ENCODE results near the gene NEMF.
A peak's percentile ranks its signal among the peaks of the same experiment; 100 is the strongest.
"Not testable (repeated sequence)": the region's sequence is repeated elsewhere in the genome, so short reads cannot be mapped to it uniquely, and the experiment has no call there.

NEMF gene

DNA sequence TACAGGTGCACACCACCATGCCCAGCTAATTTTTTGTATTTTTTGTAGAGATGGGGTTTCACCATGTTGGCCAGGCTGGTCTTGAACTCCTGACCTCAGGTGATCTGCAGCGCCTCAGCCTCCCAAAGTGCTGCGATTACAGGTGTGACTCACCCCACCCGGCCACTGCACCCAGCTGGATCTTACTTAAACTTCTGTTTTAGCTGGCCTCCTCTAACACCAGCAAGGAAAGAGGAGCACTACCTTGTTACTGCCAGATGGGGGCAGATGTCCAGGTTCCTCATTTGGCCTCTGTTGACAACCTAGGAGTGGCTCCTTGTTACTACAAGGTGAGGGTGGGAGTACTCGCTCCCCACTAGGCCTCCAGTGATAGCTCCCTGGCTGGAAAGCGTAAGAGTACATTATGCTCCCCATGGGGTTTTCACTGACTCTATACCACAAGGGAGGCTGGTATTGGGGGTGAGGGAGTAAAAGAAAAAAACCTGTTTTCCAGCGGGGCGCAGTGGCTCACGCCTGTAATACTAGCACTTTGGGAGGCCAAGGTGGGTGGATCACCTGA, 27.1 kb upstream of the NEMF start:
- DNase-seq (ENCODE audit: low read depth) = no peak

DNA sequence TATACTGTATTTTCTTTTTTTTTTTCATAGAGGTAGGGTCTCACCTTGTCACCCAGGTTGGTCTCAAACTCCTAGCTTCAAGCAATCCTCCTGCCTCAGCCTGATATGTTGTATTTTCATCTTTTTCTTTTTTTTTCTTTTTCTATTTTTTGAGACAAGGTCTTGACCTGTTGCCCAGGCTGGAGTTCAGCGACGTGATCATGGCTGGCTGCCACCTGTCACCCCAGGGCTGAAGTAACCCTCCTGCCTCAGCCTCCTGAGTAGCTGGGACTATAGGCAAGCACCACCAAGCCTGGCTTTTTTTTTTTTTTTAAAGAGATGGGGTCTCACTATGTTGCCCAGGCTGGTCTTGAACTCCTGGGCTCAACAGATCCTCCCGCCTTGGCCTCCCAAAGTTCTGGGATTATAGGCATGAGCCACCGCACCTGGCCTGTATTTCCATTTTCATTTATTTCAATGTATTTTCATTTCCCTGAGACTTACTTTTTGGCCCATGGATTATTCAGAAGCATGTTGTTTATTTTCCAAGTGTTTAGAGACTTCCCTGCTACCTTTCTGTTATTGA, 24.1 kb upstream of the NEMF start:
- DNase-seq (ENCODE audit: low read depth) = no peak

DNA sequence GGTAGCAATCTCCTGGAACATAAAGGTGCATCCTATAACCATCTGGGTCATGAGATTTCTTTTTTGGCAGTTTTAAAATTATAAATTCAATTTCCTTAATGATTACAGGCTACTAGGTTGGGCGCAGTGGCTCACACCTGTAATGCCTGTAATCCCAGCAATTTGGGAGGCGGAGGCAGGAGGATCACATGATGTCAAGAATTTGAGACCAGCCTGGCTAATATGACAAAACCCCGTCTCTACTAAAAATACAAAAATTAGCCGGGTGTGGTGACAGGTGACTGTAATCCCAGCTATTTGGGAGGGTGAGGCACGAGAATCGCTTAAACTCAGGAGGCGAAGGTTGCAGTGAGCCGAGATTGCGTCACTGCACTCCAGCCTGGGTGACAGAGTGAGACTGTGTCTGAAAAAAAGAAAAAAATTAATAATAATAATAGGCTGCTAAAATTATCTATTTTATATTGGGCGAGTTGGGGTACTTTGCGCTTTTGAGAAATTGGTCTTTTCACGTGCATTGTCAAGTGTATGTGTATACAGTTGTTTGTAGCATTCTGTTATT, 23.1 kb upstream of the NEMF start:
- no peak for DNase-seq (ENCODE audit: low read depth)

DNA sequence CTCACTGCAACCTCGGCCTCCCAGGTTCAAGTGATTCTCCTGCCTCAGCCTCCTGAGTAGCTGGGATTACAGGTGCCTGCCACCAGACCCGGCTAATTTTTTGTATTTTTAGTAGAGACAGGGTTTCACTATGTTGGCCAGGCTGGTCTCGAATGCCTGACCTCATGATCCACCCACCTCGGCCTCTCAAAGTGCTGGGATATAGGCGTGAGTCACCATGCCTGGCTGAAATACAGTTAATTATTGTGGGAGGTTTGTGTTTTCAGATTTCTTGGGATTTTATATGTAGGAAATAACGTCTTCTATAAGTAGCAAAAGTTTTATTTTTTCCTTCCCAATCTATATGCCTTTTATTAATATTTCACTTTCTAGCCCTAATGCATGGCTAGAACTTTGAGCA, 21.0 kb upstream of the NEMF start:
- DNase-seq (ENCODE audit: low read depth) = not testable (repeated sequence)

DNA sequence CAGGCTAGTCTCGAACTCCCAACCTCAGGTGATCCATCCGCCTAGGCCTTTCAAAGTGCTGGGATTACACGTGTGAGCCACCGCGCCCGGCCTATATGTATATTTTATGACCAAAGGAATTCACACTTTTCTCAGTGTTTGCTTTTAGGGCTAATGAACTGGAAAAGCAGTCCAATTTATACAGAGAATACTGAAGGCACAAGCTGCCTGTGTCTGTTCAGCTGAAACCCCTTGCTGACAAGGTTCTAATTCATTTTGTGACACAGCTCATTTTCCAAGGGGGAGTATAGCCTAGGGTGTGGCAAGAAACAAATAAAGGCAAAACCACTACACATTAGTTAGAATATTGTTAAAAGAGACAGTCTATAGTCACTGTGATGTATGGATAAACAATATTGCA, 18.3 kb upstream of the NEMF start:
- DNase-seq (ENCODE audit: low read depth) = no peak

DNA sequence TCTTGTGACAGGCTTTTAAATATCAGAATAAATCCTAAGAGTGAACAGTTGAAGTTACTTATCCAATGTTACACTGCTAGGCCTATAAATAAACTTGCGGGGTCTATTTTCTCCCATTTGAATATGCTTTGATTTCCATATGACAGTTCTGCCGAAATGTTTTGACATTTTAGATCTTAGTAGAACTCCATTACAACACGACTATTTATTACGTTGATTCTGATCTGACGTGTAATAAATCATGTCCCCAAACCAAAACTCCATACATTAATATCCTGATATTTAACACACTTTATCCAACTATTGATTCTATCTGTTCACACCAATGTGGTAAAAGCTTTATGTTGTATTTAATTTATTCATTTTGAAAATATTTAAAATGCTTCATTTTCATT, 16.1 kb upstream of the NEMF start:
- no peak for DNase-seq (ENCODE audit: low read depth)

DNA sequence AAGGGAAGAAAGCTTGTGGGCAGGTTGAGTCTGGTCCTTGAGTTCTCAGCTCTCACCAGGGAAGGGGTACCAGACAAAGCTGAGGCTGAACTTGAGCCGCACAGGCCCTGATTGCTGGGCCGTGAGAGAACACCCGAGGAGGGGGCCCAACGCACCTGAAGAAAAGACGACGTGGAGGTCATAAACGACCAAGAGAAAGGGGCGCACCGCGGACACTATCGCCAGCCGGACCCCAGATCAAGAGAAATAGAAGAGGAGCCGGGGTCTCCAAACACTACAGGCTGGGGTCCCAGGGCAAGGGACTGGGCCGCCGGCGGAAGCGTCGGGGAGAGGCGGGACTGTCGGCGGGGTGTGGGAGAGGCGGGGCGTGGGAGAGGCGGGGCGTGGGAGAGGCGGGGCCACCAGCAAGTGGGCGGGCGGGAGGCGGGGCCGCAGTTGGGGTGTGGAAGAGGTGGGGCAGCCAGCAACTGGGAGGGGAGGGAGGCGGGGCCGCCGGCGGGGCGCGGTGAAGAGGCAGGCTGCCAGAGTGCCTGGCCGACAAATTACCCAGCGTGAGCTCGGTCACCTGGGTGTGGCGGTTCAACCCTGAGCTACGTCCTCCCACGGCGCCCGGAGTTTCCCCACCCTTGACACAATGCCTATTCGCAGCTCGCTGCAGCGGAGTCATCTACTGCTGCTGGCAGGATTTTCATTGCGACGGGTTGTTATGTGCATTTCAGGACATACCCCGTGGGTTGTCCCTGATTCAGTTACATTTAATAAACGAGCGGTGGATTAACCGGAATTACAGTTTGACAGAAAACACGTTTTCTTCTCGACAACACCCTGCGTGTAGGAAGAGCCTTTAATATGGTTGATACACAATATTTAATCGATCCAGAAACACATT, 15.5 kb upstream of the NEMF start:
- peak; percentile 96 for DNase-seq (ENCODE audit: low read depth)

DNA sequence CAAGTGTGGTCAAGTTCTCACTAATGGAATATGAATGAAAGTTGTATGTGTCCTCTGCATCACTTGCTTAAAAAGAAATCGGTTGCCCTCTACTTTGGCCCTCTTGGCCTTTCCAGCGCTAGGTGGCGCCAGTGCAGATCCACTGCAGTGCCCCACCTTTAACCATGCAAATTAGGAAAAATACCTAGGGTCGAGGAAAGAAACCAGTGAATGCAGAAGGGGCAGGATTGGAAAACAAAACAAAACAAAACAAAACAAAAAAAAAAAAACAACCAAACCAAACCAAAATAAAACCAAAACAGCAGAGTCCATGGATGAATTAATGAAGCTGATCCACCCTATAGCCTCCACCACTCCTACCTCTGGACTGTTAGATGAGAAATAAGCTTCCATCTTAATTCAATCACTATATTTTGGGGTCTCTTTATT, 12.9 kb upstream of the NEMF start:
- DNase-seq (ENCODE audit: low read depth) = peak; percentile 57

DNA sequence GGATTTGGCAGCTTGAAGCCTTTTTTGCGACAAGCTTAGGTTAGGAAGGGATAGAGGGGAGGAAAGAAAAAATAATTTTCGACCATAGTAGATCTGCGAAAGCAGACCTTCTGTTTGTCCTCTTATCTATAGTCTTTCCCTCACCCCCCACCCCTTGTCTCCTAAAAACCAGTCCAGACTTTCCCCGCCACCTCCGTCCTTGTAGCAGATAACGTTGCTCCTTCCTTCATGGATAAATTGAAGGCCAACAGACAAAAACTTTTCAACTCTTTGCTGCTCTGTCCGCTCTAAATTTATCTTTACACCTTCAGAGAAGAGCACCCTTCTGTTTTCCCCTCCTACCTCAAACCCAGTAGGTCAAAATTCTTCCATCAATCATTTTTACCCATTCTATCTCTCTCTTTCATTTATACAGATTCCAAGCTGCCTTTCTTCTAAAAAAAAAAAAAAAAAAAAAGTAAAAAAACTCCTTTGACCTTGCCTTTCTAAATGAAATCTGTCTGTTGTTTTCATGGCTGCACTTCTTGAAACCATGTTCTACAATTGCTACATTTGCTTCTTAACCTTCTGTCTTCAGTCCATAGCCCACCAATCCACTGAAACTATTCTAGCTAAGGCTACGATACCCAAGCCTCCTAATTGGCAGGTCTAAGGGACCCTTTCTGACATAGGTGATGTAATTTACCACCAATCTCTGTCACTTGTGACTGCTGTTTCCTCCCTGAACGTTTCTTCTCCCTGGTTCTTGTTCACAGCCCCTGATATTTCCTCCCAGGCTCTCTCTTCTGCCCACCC, 11.1 kb upstream of the NEMF start:
- no peak for DNase-seq (ENCODE audit: low read depth)

DNA sequence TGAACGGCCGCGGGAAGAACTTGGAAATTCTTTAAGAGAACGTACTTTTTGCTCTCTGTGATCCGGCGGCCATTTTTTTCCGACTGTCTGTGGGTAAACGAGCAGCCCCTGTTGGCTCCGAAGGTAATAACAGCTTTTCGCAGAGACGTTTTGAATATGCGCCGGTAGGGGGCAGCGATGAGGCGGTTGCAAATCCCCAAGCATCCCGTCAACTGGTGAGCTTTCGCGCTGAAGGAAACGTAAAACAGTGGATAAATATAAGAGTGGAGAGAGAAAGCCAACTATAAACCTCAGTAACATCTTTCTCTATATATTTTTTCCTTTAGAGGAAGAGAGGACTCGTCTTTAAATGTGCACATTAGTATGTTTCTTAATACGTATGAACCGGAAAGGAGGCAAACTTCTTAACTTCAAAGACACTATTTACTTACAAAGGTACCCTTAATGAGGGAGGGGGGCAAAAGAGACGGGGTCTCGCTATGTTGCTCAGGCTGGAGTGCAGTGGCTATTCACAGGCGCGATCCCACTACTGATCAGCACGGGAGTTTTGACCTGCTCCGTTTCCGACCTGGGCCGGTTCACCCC, 9.6 kb upstream of the NEMF start:
- DNase-seq (ENCODE audit: low read depth) = peak; percentile 70

DNA sequence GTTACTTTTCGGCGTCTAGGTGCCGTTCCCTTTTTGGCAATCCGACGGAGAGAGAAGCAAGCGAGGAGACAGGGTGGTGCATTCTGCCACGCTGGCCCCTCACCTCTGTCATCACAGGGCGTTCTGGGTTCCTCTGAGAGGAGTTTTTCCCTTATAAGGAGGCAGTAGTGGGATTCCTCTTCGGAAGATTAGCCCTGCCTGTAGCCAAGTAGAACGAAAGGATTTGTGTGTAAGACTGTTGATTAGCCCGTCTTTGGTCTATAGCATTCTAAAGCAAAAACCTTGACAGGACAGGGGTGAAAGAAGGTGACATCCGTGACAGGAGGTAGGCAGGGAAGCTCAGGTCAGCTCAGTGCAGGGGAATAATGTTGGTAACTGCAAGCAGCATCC, 9.1 kb upstream of the NEMF start:
- peak; percentile 44 for DNase-seq (ENCODE audit: low read depth)

DNA sequence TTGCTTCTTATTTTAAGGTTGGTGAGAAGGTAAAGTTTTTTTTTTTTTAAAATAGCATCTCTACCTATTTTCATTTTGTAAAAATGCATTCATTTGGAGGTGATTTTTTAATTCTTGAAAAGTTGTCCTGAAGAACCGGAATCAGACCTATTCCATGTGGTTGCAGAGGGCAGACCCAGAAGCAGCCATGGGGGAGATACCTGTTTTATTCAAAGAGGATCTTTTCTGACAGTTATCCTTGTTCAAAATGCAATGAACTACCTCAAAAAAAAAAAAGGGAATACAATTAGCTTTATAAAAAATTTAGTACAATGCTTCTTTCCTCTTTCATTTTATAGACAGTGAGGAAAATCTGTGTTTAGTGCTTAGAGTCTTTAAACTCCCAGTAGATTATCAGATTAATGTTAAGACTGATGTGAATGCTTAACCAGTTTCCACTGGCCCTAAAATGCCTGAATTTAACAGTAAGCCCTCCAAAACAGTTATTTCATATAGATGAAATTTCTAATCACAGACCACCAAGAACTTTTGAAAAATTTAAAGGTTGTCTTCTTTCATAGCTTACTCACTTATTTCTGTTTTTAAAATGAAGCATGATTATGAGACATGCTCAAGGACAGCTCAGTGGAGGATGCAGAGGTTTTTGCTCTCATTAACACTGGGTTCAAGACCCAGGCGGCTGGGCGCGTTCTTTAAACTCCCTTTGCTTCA, 8.6 kb upstream of the NEMF start:
- DNase-seq (ENCODE audit: low read depth) = no peak

DNA sequence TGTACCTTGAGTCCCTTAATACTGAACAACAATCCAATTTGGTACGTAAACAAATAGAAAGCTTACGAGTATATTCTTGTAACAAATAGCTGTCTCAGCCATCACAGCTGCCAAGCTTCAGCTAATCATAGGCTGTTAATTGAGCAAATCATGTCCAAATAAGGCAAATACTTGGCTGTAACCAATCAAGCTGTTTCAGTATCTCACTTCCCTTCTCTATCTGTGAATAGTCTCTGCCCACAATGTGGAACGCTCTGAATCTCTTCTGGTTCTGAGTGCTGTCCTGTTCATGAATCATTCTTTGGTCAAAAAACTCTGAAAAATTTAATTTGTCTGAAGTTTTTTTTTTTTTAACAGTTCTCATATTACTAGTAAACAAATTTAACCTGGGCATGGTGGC, 5.8 kb upstream of the NEMF start:
- no peak for DNase-seq (ENCODE audit: low read depth)

DNA sequence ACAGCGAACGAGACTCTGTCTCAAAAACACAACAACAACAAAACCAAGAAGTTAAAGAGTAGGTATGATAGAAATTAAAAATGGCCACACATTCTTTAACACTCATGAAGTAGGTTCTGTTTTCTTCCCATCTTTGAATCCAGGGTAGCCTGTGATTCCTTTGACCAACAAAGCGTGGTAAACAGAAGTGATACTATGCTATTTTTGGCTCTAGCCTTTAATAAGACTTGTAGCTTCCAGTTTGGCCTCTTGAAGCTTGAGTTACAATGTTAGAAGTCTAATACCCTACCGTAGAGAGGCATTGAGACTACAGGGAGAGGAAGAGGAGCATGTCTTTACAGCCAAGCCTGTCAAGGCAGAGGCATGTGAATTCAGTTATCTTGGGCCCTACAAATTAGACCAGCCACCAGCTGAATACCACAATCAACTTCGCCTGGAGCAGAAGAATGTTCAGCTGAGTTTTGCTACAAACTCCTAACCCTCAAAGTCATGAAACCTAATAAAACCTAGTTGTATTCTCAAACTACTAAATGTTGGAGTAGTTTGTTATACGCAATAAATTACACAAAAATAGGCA, 4.9 kb upstream of the NEMF start:
- no peak for DNase-seq (ENCODE audit: low read depth)

DNA sequence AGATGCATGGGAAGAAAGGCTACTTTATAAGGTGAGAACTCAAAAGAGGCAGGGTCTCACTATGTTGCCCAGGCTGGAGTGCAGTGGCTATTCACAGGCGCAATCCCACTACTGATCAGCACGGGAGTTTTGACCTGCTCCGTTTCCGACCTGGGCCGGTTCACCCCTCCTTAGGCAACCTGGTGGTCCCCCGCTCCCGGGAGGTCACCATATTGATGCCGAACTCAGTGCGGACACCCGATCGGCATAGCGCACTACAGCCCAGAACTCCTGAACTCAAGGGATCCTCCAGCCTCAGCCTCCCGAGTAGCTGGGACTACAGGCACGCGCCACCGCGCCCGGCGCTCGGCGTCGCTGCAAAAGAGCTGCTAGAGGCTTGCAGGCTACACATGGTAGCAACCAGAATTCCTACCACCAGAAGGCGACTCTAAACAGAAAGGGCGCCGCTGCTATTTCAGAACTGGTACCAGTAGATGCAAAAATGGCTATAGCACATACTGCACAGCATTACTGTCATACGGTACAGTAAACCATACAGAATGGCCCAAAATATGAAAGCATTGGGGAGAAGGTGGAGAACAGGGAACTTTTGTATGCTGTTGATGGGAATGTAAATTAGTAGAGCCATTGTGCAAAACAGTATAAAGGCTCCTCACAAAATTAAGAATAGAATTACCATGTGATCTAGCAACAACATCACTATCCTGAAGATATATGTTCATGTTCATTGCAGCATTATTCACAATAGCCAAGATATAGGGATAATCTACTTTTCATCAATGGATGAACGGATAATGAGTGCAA, 1.2 kb upstream of the NEMF start:
- DNase-seq (ENCODE audit: low read depth) = peak; percentile 22

DNA sequence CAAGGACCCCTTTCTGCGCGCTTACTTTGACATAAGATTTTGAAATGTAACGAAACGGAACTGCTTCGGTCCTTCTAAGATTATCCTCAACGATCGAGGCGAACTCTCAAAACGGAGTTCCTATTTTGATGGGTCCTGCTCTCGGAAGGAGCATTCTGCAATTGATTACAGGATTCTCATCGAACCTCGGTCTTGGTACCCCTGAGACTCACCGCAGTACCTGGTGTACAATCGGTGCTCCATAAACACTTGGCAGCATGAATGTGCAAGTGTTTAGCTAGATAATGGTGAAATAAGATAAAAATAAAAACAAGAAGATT, 530 bp upstream of the NEMF start:
- DNase-seq (ENCODE audit: low read depth) = no peak

DNA sequence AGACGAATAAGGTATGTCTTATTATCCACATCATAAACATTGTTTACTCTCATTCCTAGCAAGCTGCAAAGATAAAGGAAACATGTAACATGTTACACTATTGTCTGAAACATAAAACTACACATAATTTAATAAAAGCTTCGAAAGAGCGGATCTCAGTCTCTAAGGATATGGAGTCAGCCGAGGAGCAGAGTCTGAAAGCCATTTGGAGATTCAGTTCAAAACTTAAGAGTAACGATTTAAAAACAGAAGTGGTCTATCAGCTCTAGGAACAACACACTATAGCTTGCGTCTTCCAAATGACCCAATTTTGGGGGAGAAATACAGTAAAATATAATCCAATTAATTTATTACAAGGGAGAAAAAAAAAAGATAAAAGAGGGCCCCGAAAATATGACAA, 775 bp downstream of the NEMF start:
- DNase-seq (ENCODE audit: low read depth) = no peak

DNA sequence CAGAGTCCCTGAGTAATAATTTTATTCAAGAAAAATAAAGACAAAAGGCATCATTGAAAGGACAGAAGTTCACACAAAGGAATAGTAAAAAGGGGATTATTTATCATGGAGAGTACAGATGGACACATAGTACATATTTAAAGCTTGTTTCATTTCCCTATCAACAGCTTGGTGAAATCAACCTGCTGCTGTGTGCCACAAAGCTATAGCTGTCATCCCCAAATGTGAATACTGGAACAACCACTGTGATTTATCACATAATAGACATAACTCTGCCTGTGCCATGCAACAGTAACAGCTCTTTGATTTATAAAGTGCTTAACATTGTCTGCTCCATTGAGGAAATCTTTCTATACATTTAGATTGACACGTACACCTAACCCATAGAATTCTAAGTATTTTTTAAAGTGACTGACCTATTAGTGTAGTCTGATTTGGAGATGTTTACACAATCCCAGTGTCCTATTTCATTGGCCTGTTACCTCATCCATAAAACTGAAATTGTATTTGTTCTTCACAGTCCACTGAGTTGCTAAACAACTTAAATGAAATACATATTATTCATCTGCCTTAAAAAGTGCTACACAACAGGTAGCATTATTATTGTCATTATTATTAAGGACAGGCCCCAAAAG, 3.3 kb downstream of the NEMF start:
- DNase-seq (ENCODE audit: low read depth) = no peak

DNA sequence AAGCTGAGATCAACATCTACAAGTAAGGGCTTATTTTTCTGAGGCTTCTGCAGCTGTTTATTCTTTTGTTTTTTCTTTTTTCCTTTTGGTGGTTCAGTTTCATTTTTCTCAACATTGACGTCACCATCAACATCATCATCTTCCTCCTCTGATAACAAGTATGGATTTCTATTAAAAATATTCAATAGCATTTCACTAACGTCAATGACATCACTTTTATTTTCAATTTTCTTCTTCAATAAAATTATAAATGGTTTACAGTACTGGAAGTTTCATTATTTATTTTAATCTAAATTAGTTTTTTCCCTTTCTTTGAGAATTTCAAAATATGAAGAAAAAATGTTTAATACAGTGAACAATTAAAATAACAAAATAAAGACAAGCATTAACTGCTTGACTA, 23.9 kb downstream of the NEMF start:
- DNase-seq (ENCODE audit: low read depth) = no peak

DNA sequence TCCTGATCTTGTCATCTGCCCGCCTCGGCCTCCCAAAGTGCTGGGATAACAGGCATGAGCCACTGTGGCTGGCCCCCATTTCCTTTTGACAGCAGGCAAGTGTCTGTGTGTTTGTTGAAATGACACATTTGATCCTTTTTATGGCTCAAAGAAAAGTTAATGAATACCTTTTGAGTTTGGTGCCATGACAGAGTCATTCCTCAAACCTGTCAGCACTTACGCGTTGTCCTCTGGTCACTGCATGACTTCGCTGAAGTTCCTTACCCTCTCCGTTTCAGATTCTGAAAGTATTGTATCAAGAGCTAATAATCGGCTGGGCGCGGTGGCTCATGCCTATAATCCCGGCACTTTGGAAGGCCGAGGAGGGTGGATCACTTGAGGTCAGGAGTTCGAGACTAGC, 32.4 kb downstream of the NEMF start:
- DNase-seq (ENCODE audit: low read depth) = no peak
